GM21423 (cell line): ENCODE data around the gene DHRS9.
A peak's percentile ranks its signal among the peaks of the same experiment; 100 is the strongest.
"Not testable (repeated sequence)": the region's sequence is repeated elsewhere in the genome, so short reads cannot be mapped to it uniquely, and the experiment has no call there.

Experiments
- ATAC-seq: cut with Tn5 transposase; IDR thresholded peaks from one replicate; pipeline ENCODE4 v1.9.1; 2021; ENCODE audit warnings: mild to moderate bottlenecking, moderate library complexity; ENCODE audit not compliant: unreplicated experiment

The DHRS9 gene

GRCh38 chr2:169069341-169069740, at the start of gene DHRS9:
DHRS9 (plus strand) TSS chr2:169069563; CDS start chr2:169081582, 12,019 bp downstream.
- ATAC-seq = no peak

GRCh38 chr2:169023161-169023560, 46.2 kb upstream of the DHRS9 start:
- ATAC-seq = no peak

- no peak for ATAC-seq
These were observed 43.3 kb upstream of the DHRS9 start for GRCh38 chr2:169026056-169026455.

GRCh38 chr2:169027234-169027633, 42.1 kb upstream of the DHRS9 start:
- ATAC-seq = no peak

- ATAC-seq = no peak
These were observed 40.0 kb upstream of the DHRS9 start for GRCh38 chr2:169029341-169029740.

- ATAC-seq = no peak
These were observed 38.2 kb upstream of the DHRS9 start, which contains the start of gene ABCB11 for GRCh38 chr2:169031202-169031601. ABCB11 (minus strand) TSS chr2:169031324; CDS start chr2:169018125, 13,199 bp downstream.

- no peak for ATAC-seq
These were observed 35.1 kb upstream of the DHRS9 start for GRCh38 chr2:169034256-169034655.

GRCh38 chr2:169034984-169035544, 34.3 kb upstream of the DHRS9 start:
- no peak for ATAC-seq

- ATAC-seq = no peak
These were observed 33.5 kb upstream of the DHRS9 start for GRCh38 chr2:169035887-169036286.

- ATAC-seq = peak; percentile 53
These were observed 32.5 kb upstream of the DHRS9 start for GRCh38 chr2:169036736-169037440.

GRCh38 chr2:169038338-169038757, 31.0 kb upstream of the DHRS9 start:
- peak; percentile 50 for ATAC-seq

- ATAC-seq = no peak
These were observed 29.7 kb upstream of the DHRS9 start for GRCh38 chr2:169039702-169040101.

- ATAC-seq = no peak
These were observed 27.8 kb upstream of the DHRS9 start for GRCh38 chr2:169041594-169041993.

GRCh38 chr2:169042856-169043255, 26.5 kb upstream of the DHRS9 start:
- no peak for ATAC-seq

- no peak for ATAC-seq
These were observed 22.8 kb upstream of the DHRS9 start for GRCh38 chr2:169046440-169047151.

- ATAC-seq = no peak
These were observed 21.8 kb upstream of the DHRS9 start for GRCh38 chr2:169047256-169048250.

- ATAC-seq = no peak
These were observed 20.2 kb upstream of the DHRS9 start for GRCh38 chr2:169049142-169049541.

GRCh38 chr2:169050476-169051240, 18.7 kb upstream of the DHRS9 start:
- ATAC-seq = no peak

GRCh38 chr2:169054575-169054974, 14.8 kb upstream of the DHRS9 start:
- ATAC-seq = not testable (repeated sequence)

GRCh38 chr2:169064199-169064598, 5.2 kb upstream of the DHRS9 start:
- not testable (repeated sequence) for ATAC-seq
